ENCODE results near the gene STX16.

- TF ChIP-seq CTCF (conservative IDR thresholded peaks at IDR 0.05 in 1 of 2, IDR thresholded peaks at IDR 0.05 in 1 of 2; ENCODE audit: low read depth in 1 of 2, low read length in 2 of 2) (no peak), EZH2 (IDR thresholded peaks at IDR 0.05; ENCODE audit: low read length, missing control alignments) (no peak)
These were observed 64.9 kb downstream of the STX16 start for GRCh38 chr20:58715801-58716475.
